NCI-H187 (cell line): Measurements from ENCODE around the gene LETMD1.
"Not testable (repeated sequence)": the region's sequence is repeated elsewhere in the genome, so short reads cannot be mapped to it uniquely, and the experiment has no call there.

ENCODE experiments used
- DNase-seq, 2 experiments: peaks; one replicate each; lab custom pipeline; 2025; lab: John Stamatoyannopoulos, UW

LETMD1 gene, protein sequence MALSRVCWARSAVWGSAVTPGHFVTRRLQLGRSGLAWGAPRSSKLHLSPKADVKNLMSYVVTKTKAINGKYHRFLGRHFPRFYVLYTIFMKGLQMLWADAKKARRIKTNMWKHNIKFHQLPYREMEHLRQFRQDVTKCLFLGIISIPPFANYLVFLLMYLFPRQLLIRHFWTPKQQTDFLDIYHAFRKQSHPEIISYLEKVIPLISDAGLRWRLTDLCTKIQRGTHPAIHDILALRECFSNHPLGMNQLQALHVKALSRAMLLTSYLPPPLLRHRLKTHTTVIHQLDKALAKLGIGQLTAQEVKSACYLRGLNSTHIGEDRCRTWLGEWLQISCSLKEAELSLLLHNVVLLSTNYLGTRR

GRCh38 chr12:51047655-51048540 lies at the start of gene LETMD1:
Gene LETMD1, plus strand, starts transcription at chr12:51048327. Its CDS starts 30 bp downstream, at chr12:51048357.
- DNase-seq = peak; percentile 97 to 98

DNA sequence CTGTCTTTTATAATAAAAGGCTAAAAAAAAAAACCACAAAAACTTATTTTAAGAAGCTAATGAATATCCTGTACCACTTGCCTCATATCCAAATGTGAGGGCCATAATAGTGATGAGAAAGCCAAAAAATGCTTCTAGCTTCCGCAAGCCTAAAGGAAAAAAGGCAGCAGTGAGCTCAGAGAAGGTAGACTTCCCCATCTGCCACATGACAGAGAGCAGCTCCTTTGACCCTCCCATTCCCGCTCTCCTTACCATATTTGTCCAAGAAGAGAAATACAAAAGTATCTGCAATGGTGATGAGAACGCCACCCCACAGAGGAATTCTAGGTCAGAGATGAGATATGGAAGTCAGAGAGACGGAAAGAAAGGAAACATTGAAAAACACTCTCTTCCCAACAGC lies 49.0 kb upstream of the LETMD1 start:
- no peak for DNase-seq

GRCh38 chr12:51000245-51000644 lies 47.9 kb upstream of the LETMD1 start:
- no peak for DNase-seq

DNA sequence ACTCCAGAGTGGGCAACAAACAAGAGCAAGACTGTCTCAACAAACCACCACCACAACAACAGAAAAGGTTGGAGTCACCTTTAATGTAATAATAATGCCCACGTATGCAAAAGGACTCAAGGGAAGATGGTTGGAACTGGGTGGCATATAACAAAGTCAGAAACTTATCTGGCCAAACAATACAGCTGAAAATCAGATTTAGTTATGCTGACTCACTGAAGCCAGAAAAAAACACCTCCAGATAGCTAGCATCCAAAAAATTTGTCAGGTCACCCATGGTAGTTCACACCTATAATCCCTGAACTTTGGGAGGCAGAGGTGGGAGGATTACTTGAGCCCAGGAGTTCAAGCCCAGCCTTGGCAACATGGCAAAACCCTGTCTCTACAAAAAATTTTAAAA lies 46.3 kb upstream of the LETMD1 start:
- DNase-seq = no peak

GRCh38 chr12:51004504-51004903 lies 43.6 kb upstream of the LETMD1 start:
- DNase-seq = no peak

GRCh38 chr12:51005030-51005429 lies 43.1 kb upstream of the LETMD1 start:
- DNase-seq = no peak

- no peak for DNase-seq
Measured at GRCh38 chr12:51005671-51006070, 42.5 kb upstream of the LETMD1 start.

GRCh38 chr12:51008329-51009055 lies 39.6 kb upstream of the LETMD1 start:
- DNase-seq = no peak

DNA sequence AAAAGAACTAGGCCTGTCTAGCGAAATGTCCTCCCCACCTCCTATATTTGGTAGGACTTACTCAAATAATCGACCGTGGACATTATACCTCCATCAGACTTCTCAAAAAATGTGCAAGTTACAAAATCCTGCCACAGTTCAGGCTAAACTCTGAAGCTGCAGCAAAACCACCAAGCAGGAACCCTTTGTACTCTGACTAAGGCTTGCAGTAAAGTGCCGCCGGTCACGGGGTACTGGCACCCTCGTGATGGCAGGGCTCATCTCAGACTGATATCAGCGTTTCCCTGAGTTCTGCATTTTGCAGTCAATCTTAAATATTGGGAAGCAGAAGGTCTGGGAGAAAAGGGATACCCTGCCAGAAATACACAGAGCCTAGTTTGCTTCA lies 39.1 kb upstream of the LETMD1 start:
- DNase-seq = no peak

DNA sequence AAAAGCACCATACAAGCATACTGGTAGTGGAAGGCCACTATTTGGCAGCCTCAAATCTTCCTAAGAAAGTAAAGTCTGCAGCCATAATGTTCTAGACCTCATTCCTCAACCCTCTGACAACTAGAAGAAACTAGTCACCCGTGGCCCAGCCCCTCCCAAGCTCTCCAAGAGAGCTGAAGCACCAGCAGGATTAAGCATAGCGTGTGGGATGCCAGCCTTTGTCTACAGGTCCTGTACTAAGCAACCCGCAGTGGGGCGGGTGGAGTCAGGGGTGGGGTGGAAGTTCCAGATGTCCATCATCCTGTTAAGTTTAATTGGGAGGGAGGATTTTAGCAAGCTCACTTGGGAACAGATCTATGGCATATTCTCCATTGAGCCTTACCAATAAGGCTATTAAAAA lies 36.2 kb upstream of the LETMD1 start:
- DNase-seq = no peak

DNA sequence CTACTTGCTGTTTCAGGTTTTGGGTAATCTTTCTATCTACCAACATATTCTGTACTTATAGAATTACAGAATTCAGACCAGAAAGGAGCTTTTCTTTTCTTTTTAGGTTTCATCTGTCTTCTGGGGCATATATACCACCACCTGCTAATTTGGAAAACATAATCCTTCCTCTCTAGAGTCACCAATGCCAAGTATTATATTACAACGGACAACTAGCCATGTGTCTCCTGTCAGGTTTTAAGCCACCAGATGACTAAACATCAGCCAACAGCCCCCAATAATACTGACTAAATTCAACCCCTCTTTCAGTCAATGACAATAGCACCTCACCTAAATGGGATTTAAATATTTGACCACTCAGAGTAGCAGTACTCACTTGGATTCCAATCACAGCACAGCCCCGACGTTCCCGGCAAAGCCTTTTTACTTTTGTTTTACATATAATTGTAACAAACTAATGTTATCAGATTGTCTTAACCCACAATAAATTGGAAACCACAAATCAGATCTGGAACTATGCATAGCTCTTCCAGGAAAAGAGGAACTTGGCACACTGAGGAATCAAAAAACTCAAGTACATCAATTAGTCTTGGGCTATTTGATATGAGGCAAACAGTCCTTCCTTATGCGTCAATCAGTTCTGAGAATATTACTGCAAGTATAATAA lies 35.4 kb upstream of the LETMD1 start:
- DNase-seq = no peak

DNA sequence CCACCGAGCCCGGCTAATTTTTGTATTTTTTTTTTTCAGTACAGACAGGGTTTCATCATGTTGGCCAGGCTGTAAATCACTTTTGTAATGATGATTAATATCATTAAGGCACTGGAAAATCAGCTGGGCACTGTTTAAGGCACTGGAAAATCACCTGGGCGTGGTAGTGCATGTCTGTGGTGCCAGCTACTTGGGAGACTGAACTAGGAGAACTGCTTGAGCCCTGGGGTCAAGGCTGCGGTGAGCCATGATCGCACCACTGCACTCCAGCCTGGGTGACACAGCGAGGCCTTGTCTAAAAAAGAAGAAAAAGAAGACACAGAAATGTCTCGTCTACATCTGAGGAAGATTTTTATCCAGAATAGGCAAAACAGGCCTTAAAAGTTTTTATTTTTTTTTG lies 34.7 kb upstream of the LETMD1 start:
- no peak for DNase-seq

- not testable (repeated sequence) for DNase-seq
Measured at GRCh38 chr12:51014467-51014866, 33.7 kb upstream of the LETMD1 start.

GRCh38 chr12:51017452-51017851 lies 30.7 kb upstream of the LETMD1 start:
- no peak for DNase-seq

DNA sequence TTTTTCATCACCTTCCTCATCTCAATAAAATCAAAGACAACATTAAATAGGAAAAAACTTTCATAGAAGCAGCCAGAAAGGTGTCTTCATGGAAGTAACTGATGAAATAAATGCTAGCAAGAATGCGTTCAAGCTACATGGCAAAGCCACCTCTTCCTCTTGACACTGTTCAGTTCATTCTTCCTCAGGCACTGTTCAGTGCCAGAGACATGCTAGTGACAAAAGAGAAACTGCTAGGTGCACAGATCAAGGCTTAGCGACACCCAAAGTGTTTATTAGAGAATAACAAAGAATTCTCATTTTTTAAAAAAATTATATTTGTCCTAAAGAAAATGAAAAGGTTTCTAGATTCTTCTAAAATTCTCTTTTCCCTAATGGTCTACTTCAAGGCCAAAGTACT lies 29.2 kb upstream of the LETMD1 start:
- DNase-seq = no peak

- DNase-seq = no peak
Measured at GRCh38 chr12:51019927-51020326, 28.2 kb upstream of the LETMD1 start.

- no peak for DNase-seq
Measured at GRCh38 chr12:51020448-51021182, 27.5 kb upstream of the LETMD1 start.

DNA sequence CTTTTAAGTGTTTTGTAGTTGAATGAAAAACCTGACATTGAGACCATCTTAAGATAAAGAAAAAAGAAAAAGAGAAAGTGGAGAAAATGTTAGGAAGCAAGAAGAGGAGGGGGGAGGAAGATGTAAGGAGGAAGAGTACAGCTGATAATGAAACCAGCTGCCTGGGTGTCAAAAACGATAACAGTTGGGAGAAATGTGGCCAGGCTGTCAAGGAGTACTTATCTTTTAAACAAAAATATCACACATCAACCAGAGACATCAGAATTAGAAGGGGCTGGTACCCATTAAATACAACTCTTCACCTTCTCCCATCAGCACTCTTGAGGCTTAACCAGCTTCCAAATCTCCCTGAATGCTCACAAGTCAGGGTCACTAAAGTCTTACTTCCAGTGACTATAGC lies 26.4 kb upstream of the LETMD1 start:
- no peak for DNase-seq

- no peak for DNase-seq
Measured at GRCh38 chr12:51023625-51024382, 24.3 kb upstream of the LETMD1 start.

GRCh38 chr12:51025338-51025835 lies 22.7 kb upstream of the LETMD1 start:
- DNase-seq = no peak
